Measurements from ENCODE around the gene SNRPD3. TPM values are rescaled to one million over a fixed set of nuclear protein-coding genes. Genes with fewer than 3 reads are reported as not detected.
"Not testable (repeated sequence)": the region's sequence is repeated elsewhere in the genome, so short reads cannot be mapped to it uniquely, and the experiment has no call there.

Gene SNRPD3
- total and polyA plus RNA-seq, 5 donors, result 63.4 to 109 (median 70.9) TPM

- ATAC-seq; intact Hi-C loops (cut with DNase I); H3K4me3 ChIP-seq (ENCODE audit: low read length); H3K9me3 ChIP-seq (ENCODE audit: control insufficient read depth, low read length); H3K27ac ChIP-seq (ENCODE audit: low read length); H3K27me3 ChIP-seq (ENCODE audit: control insufficient read depth, insufficient read depth); H3K4me1 ChIP-seq (ENCODE audit: control insufficient read depth, insufficient read depth, low read length): not testable (repeated sequence)
- peak in 1 of 3 donors; percentile 67 for DNase-seq
- WGBS, result 70% methylated on average over 22 of the region's 22 CpGs
Observed at GRCh38 chr22:24602847-24603769, 47.3 kb downstream of the SNRPD3 start, which contains the start of gene GGT1. Gene GGT1, plus strand, starts transcription at chr22:24603193. Its CDS starts 7,889 bp downstream, at chr22:24611082.

- H3K27me3 ChIP-seq (ENCODE audit: control insufficient read depth, insufficient read depth); H3K27ac ChIP-seq (ENCODE audit: low read length); H3K4me3 ChIP-seq (ENCODE audit: low read length); intact Hi-C loops (cut with DNase I); H3K4me1 ChIP-seq (ENCODE audit: control insufficient read depth, insufficient read depth, low read length); H3K9me3 ChIP-seq (ENCODE audit: control insufficient read depth, low read length): not testable (repeated sequence)
- DNase-seq (peak in 2 of 3 donors; percentile 44 to 55), ATAC-seq (peak in 1 of 2 donors; percentile 3)
- WGBS, result 28% methylated on average over 18 of the region's 18 CpGs
Observed at GRCh38 chr22:24603770-24604629, 48.2 kb downstream of the SNRPD3 start.

- intact Hi-C loops (cut with DNase I); ATAC-seq; DNase-seq; H3K9me3 ChIP-seq (ENCODE audit: control insufficient read depth, low read length); H3K27ac ChIP-seq (ENCODE audit: low read length); H3K4me1 ChIP-seq (ENCODE audit: control insufficient read depth, insufficient read depth, low read length); H3K4me3 ChIP-seq (ENCODE audit: low read length); H3K27me3 ChIP-seq (ENCODE audit: control insufficient read depth, insufficient read depth): not testable (repeated sequence)
- 53% methylated on average over 2 of the region's 2 CpGs for WGBS
Observed at GRCh38 chr22:24606340-24606739, 50.5 kb downstream of the SNRPD3 start.

- H3K27me3 ChIP-seq (ENCODE audit: control insufficient read depth, insufficient read depth); H3K27ac ChIP-seq (ENCODE audit: low read length); intact Hi-C loops (cut with DNase I); DNase-seq; H3K4me3 ChIP-seq (ENCODE audit: low read length); H3K9me3 ChIP-seq (ENCODE audit: control insufficient read depth, low read length); H3K4me1 ChIP-seq (ENCODE audit: control insufficient read depth, insufficient read depth, low read length): not testable (repeated sequence)
- peak; percentile 48 to 59 for ATAC-seq
- 71% methylated on average over 18 of the region's 18 CpGs for WGBS
Observed at GRCh38 chr22:24607429-24607983, 51.7 kb downstream of the SNRPD3 start.

DNA sequence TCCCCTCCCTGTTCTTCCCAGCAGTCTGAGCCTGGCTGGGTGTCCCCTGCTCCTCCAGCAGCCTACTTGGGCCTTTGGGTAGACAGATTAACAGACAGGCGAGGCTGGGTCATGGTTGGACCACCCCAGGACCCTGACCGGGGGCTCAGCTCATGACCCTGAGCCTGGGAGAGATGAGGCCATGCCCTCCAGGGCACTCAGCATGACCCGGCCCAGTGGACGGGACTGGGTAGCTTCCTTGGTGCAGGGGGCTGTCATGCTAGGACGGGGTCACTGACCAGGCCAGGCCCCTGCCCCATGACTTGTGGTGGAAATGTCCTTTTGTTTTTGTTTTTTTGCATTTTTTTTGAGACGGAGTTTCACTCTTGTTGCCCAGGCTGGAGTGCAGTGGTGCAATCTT lies 52.5 kb downstream of the SNRPD3 start:
- WGBS, result 91% methylated on average over 6 of the region's 6 CpGs
- H3K27ac ChIP-seq (ENCODE audit: low read length); DNase-seq; H3K4me1 ChIP-seq (ENCODE audit: control insufficient read depth, insufficient read depth, low read length); H3K4me3 ChIP-seq (ENCODE audit: low read length); intact Hi-C loops (cut with DNase I); H3K9me3 ChIP-seq (ENCODE audit: control insufficient read depth, low read length); H3K27me3 ChIP-seq (ENCODE audit: control insufficient read depth, insufficient read depth): not testable (repeated sequence)
- ATAC-seq, result peak; percentile 39 to 52

- H3K4me1 ChIP-seq (ENCODE audit: control insufficient read depth, insufficient read depth, low read length); H3K9me3 ChIP-seq (ENCODE audit: control insufficient read depth, low read length); H3K27me3 ChIP-seq (ENCODE audit: control insufficient read depth, insufficient read depth); H3K27ac ChIP-seq (ENCODE audit: low read length); H3K4me3 ChIP-seq (ENCODE audit: low read length); ATAC-seq; intact Hi-C loops (cut with DNase I); DNase-seq: not testable (repeated sequence)
- 89% methylated on average over 2 of the region's 3 CpGs for WGBS
Observed at GRCh38 chr22:24609888-24610287, 54.1 kb downstream of the SNRPD3 start.

- H3K27me3 ChIP-seq (ENCODE audit: control insufficient read depth, insufficient read depth); ATAC-seq; H3K4me3 ChIP-seq (ENCODE audit: low read length); H3K9me3 ChIP-seq (ENCODE audit: control insufficient read depth, low read length); H3K4me1 ChIP-seq (ENCODE audit: control insufficient read depth, insufficient read depth, low read length); DNase-seq; intact Hi-C loops (cut with DNase I); H3K27ac ChIP-seq (ENCODE audit: low read length): not testable (repeated sequence)
- WGBS, result 75% methylated on average over 15 of the region's 15 CpGs
Observed at GRCh38 chr22:24614794-24615193, 59.0 kb downstream of the SNRPD3 start.

GRCh38 chr22:24621244-24621643 lies 65.4 kb downstream of the SNRPD3 start:
- intact Hi-C loops (cut with DNase I); H3K4me1 ChIP-seq (ENCODE audit: control insufficient read depth, insufficient read depth, low read length); H3K9me3 ChIP-seq (ENCODE audit: control insufficient read depth, low read length); ATAC-seq; H3K27me3 ChIP-seq (ENCODE audit: control insufficient read depth, insufficient read depth); H3K4me3 ChIP-seq (ENCODE audit: low read length); DNase-seq; H3K27ac ChIP-seq (ENCODE audit: low read length): not testable (repeated sequence)
- 66% methylated on average over 4 of the region's 5 CpGs for WGBS

GRCh38 chr22:24622596-24622995 lies 66.8 kb downstream of the SNRPD3 start:
- ATAC-seq; DNase-seq; H3K9me3 ChIP-seq (ENCODE audit: control insufficient read depth, low read length); intact Hi-C loops (cut with DNase I); H3K4me1 ChIP-seq (ENCODE audit: control insufficient read depth, insufficient read depth, low read length); H3K27me3 ChIP-seq (ENCODE audit: control insufficient read depth, insufficient read depth); H3K4me3 ChIP-seq (ENCODE audit: low read length); H3K27ac ChIP-seq (ENCODE audit: low read length): not testable (repeated sequence)
- WGBS, result 72% methylated on average over 2 of the region's 2 CpGs

Data from right cardiac atrium (tissue), 5 donors.